ENCODE results near the gene DCTN2.
"Not testable (repeated sequence)": the region's sequence is repeated elsewhere in the genome, so short reads cannot be mapped to it uniquely, and the experiment has no call there.

The DCTN2 gene

DNA sequence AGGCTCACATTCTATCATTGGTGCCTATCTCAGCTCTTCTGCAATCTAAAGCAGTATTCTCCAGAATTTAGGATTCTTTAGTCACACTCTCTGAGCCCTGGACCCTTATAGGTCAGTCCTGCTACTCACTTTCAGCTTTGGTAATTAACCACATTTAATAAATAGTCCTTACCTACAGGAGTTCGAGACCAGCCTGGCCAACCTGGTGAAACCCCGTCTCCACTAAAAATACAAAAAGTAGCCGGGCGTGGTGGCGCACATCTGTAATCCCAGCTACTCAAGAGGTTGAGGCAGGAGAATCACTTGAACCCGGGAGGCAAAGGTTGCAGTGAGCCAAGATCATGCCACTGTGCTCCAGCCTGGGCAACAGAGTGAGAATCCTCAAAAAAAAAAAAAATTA lies 33.3 kb downstream of the DCTN2 start:
- DNase-seq: not testable (repeated sequence)

DNA sequence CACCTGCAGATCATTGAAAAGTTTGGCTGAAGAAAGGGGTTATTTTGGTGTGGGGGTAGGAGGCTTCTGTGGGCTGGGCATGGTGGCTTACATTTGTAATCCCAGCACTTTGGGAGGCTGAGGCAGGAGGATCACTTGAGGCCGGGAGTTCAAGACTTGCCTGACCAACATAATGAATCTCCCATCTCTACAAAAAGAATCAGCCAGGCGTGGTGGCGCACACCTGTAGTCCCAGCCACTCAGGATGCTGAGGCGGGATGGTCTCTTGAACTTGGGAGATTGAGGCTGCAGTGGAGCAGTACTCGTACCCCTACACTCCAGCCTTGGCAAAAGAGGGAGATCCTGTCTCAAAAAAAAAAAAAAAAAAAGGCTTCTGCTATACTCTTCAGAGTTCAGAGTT lies 33.7 kb downstream of the DCTN2 start:
- DNase-seq: no peak

- DNase-seq: no peak
Measured at GRCh38 chr12:57512665-57513064, 34.3 kb downstream of the DCTN2 start.

DNA sequence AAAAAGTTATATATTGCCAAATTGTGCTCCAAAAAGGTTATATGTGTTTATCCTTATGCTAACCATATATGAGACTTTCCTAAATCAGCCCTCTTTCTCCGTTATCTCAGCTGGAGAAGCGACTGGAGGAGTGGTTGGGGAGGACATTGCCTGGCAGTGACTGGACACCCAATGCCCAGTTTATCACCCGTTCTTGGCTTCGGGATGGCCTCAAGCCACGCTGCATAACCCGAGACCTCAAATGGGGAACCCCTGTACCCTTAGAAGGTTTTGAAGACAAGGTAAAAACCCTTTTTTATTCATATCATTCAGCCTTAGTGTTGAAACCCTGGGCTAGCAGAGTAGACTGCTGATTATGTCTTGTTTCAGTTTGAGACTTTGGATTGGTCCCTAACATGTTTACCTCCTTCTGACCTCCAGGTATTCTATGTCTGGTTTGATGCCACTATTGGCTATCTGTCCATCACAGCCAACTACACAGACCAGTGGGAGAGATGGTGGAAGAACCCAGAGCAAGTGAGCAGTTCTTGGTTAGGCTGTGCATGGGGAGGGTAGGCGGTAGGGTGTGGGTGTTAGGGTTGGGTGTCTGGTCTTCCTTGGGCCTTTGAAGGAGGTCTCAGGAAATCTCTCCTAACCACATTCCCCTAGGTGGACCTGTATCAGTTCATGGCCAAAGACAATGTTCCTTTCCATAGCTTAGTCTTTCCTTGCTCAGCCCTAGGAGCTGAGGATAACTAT lies 35.2 kb downstream of the DCTN2 start:
- no peak for DNase-seq

- DNase-seq: no peak
Measured at GRCh38 chr12:57511161-57511560, 35.8 kb downstream of the DCTN2 start.

DNA sequence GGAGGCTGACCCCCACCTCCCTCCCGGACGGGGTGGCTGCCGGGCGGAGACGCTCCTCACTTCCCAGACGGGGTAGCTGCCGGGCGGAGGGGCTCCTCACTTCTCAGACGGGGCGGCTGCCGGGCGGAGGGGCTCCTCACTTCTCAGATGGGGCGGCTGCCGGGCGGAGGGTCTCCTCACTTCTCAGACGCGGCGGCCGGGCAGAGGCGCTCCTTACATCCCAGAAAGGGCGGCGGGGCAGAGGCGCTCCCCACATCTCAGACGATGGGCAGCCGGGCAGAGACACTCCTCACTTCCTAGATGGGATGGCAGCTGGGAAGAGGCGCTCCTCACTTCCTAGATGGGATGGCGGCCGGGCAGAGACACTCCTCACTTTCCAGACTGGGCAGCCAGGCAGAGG lies 39.2 kb downstream of the DCTN2 start:
- DNase-seq: not testable (repeated sequence)

- DNase-seq: not testable (repeated sequence)
Measured at GRCh38 chr12:57506541-57506940, 40.5 kb downstream of the DCTN2 start.

DNA sequence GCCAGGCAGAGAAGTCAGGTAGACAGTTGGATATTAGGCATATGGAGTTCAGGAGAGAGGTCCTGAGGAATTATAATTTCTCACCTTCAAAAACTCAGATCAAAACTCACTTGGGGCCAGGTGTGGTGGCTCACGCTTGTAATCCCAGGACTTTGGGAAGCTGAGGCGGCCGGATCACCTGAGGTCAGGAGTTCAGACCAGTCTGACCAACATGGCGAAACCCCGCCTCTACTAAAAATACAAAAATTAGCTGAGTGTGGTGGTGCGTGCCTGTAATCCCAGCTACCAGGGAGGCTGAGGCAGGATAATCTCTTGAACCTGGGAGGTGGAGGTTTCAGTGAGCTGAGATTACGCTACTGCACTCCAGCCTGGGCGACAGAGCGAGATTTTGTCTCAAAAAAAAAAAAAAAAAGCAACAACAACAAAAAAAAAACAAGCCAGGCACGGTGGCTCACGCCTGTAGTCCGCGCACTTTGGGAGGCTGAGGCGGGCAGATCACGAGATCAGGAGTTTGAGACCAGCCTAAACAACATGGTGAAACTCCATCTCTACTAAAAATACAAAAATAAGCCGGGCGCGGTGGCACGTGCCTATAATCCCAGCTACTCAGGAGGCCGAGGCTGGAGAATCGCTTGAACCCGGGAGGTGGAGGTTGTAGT lies 44.6 kb downstream of the DCTN2 start:
- DNase-seq: not testable (repeated sequence)

GRCh38 chr12:57500213-57500612 lies 46.8 kb downstream of the DCTN2 start:
- DNase-seq: no peak

GRCh38 chr12:57498571-57498970 lies 48.4 kb downstream of the DCTN2 start:
- DNase-seq: no peak

GRCh38 chr12:57498132-57498502 lies 48.9 kb downstream of the DCTN2 start:
- DNase-seq: no peak

DNA sequence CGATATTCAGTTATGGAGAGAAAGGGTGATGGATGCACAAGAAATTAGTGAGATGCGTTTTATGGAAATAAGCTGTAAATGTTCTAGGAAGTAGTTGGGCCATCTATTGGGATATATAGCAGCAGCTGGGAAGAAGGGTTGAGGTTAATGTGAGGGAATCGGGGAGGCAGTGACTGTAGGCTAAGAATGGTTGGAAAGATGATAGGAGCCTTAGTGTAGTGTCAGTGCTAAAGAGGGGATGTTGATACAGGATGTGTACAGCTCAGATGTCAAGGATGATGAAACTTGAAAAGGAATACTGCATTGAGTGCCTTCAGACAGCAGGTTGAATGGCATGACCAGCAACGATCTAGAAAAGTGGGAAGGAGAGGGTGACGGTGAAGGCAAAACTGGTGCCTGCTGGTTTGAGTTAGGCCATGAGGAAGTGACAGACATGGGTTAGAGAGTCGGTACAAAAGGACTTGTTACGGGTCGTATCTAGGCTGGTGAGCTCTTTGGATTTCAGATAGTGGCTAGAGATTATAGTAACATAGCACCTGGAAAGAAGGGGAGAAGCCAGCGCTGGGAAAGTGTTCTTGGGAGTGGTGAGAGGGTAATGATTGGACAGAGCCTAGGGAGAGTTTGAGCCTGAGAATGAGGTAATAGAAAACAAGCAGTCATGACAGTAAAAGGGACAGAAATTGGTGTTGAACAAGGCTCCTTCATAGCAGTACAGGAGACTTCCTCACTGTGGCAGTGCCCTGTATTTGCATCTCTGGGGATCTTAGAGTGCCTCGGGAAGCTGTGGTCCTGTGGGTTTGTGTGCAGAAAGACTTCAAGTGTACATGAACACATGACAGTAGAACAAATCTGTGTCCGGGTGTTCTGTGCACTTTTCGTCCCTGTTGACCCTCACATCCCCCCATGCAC lies 49.5 kb downstream of the DCTN2 start:
- no peak for DNase-seq

- DNase-seq: no peak
Measured at GRCh38 chr12:57496822-57497221, 50.2 kb downstream of the DCTN2 start.

DNA sequence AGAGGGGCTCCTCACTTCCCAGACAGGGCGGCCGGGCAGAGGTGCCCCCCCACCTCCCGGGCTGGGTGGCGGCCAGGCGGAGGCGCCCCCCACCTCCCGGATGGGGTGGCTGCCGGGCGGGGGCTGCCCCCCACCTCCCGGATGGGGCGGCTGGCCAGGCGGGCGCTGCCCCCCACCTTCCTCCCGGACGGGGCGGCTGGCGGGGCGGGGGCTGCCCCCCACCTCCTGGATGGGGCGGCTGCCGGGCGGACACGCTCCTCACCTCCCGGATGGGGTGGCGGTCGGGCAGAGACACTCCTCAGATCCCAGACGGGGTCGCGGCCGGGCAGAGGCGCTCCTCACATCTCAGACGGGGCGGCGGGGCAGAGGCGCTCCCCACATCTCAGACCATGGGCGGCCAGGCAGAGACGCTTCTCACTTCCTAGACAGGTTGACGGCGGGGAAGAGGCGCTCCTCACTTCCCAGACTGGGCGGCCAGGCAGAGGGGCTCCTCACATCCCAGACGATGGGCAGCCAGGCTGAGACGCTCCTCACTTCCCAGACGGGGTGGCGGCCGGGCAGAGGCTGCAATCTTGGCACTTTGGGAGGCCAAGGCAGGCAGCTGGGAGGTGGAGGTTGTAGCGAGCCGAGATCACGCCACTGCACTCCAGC lies 51.8 kb downstream of the DCTN2 start:
- not testable (repeated sequence) for DNase-seq

- no peak for DNase-seq
Measured at GRCh38 chr12:57491393-57492280, 55.4 kb downstream of the DCTN2 start.

DNA sequence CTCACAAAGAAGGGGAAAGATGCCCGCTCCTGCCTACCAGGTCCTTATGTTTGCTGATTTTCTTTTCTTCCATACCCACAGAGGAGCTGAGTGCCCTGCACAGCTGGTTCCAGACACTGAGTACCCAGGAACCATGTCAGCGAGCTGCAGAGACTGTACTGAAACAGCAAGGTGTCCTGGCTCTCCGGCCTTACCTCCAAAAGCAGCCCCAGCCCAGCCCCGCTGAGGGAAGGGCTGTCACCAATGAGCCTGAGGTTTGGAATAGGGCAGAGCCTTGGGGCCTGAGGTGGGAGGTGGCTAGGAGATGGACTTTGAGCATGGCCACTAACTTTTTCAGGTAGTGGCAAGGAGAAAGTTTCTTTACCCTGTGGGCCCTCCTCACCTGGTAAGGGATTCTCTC lies 56.9 kb downstream of the DCTN2 start:
- no peak for DNase-seq

- no peak for DNase-seq
Measured at GRCh38 chr12:57489157-57489641, 57.8 kb downstream of the DCTN2 start.

GRCh38 chr12:57488402-57489156 lies 58.4 kb downstream of the DCTN2 start:
- no peak for DNase-seq

GRCh38 chr12:57487597-57488401 lies 59.2 kb downstream of the DCTN2 start, which contains the start of gene MARS1:
Gene MARS1 (plus strand): TSS chr12:57488068. CDS start chr12:57488091, 23 bp downstream.
- DNase-seq: peak; percentile 69

DNA sequence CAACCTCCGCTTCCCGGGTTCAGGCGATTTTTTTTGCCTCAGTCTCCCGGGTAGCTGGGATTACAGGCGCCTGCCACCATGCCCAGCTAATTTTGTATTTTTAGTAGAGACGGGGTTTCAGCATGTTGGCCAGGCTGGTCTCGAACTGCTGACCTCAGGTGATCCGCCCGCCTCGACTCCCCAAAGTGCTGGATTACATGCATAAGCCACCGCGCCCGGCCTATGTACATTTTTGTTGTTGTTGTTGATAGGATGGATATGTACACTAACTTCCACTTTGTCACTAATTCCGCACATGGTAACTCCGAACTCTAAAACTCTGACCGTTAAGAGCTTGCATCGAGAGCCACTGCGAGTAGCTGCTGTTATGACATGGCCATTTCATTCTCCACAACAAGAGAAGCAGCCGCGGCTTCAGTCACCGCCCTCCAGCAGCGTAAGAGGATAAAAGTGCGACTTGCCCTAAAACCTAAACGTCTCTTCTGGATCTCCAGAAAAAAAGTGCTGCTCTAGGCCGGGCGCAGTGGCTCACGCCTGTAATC lies 59.9 kb downstream of the DCTN2 start:
- DNase-seq: no peak

All from activated gamma-delta T cell (primary cell).